Fibroblast of skin of right quadriceps (primary cell): ENCODE results near the gene CARD14.
A peak's percentile ranks its signal among the peaks of the same experiment; 100 is the strongest.
"Not testable (repeated sequence)": the region's sequence is repeated elsewhere in the genome, so short reads cannot be mapped to it uniquely, and the experiment has no call there.

Source experiments
- DNase-seq: peaks from one replicate; pipeline ENCODE4 v3.0.0-alpha.2; 2013

The CARD14 gene

GRCh38 chr17:80228477-80228876, 58.6 kb downstream of the CARD14 start:
- DNase-seq = no peak

GRCh38 chr17:80229011-80229410, 59.2 kb downstream of the CARD14 start:
- no peak for DNase-seq

GRCh38 chr17:80232438-80232837, 62.6 kb downstream of the CARD14 start:
- DNase-seq = no peak

GRCh38 chr17:80233202-80233601, 63.4 kb downstream of the CARD14 start:
- DNase-seq = no peak

GRCh38 chr17:80236911-80237310, 67.1 kb downstream of the CARD14 start:
- no peak for DNase-seq

GRCh38 chr17:80237386-80237785, 67.6 kb downstream of the CARD14 start:
- DNase-seq = no peak

GRCh38 chr17:80242505-80242904, 72.7 kb downstream of the CARD14 start:
- no peak for DNase-seq

- DNase-seq = no peak
These were observed 74.0 kb downstream of the CARD14 start for GRCh38 chr17:80243526-80244433.

- DNase-seq = not testable (repeated sequence)
These were observed 74.6 kb downstream of the CARD14 start for GRCh38 chr17:80244448-80244847.

GRCh38 chr17:80244871-80245509, 75.2 kb downstream of the CARD14 start:
- DNase-seq = no peak

- no peak for DNase-seq
These were observed 75.9 kb downstream of the CARD14 start for GRCh38 chr17:80245566-80246265.

GRCh38 chr17:80246266-80246681, 76.4 kb downstream of the CARD14 start:
- DNase-seq = no peak

- DNase-seq = no peak
These were observed 76.9 kb downstream of the CARD14 start for GRCh38 chr17:80246726-80247125.

GRCh38 chr17:80247561-80247960, 77.7 kb downstream of the CARD14 start:
- no peak for DNase-seq

- DNase-seq = no peak
These were observed 78.4 kb downstream of the CARD14 start for GRCh38 chr17:80248001-80248893.

GRCh38 chr17:80248894-80249710, 79.3 kb downstream of the CARD14 start:
- DNase-seq = no peak

- DNase-seq = no peak
These were observed 82.1 kb downstream of the CARD14 start for GRCh38 chr17:80251966-80252365.

GRCh38 chr17:80252871-80253270, 83.0 kb downstream of the CARD14 start:
- DNase-seq = peak; percentile 22

GRCh38 chr17:80253631-80254395, 84.0 kb downstream of the CARD14 start:
- DNase-seq = no peak

GRCh38 chr17:80254396-80255251, 84.8 kb downstream of the CARD14 start:
- DNase-seq = peak; percentile 94
